GM12874 (cell line): ENCODE data around the gene FMNL2.

Experiments
- CTCF ChIP-seq: IDR thresholded peaks from 2 replicates; pipeline ENCODE4 v1.5.1; 2011; ENCODE audit warnings: low read depth, mild to moderate bottlenecking, control low read depth, low read length, moderate library complexity; ENCODE audit not compliant: insufficient read depth

Gene FMNL2

GRCh38 chr2:152657043-152657442 lies 322.1 kb downstream of the FMNL2 start:
- no peak for TF ChIP-seq CTCF

GRCh38 chr2:152658221-152658620 lies 323.2 kb downstream of the FMNL2 start:
- TF ChIP-seq CTCF = no peak

GRCh38 chr2:152661076-152661475 lies 326.1 kb downstream of the FMNL2 start:
- no peak for TF ChIP-seq CTCF

GRCh38 chr2:152664725-152665124 lies 329.8 kb downstream of the FMNL2 start:
- no peak for TF ChIP-seq CTCF

- no peak for TF ChIP-seq CTCF
These were observed 339.4 kb downstream of the FMNL2 start for GRCh38 chr2:152674334-152674733.

GRCh38 chr2:152676461-152676860 lies 341.5 kb downstream of the FMNL2 start:
- TF ChIP-seq CTCF = no peak

GRCh38 chr2:152678808-152679207 lies 343.8 kb downstream of the FMNL2 start:
- no peak for TF ChIP-seq CTCF

GRCh38 chr2:152682663-152683062 lies 347.7 kb downstream of the FMNL2 start:
- no peak for TF ChIP-seq CTCF
